Measurements from ENCODE around the gene FEV.
A peak's percentile ranks its signal among the peaks of the same experiment; 100 is the strongest.

The FEV gene

DNA sequence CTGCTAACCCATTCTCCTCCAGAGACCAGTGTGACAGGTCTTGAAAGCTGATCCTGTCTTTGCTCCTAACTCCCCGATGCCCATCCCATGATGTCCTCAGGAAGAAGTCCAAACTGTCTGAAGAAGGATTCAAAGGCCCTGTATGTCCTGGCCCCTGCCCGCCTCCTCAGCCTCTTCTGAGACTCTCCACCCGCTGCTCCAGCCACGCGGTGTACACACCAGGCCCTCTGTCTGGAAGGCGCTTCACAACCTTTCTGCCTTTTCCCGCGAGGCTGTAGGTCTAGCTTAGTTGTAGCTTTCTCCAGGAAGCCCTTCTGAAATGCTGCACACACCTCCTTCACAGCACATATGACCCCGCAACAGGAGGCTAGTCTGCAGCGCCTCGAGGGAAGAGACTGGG, 31.7 kb upstream of the FEV start:
- DNase-seq, result no peak

DNA sequence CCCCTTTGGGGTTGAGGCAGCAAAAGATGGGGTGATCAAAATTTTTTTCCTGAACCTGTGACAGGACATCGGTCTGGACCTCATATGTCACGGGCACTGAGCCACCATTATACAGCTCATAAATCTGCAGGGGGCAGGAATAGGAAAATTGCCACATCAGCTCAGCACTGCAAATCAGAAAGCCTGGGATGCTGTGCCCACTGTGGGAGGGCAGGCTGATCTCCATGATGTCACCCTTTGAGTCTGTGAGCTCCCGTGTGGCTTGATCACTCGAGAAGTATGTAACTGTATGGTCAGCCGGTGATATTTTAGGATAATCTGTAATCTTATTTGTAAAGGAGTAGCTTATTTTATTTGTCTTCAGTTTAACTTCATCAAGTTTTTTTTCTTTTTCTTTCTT, 25.9 kb upstream of the FEV start:
- DNase-seq, result no peak

DNA sequence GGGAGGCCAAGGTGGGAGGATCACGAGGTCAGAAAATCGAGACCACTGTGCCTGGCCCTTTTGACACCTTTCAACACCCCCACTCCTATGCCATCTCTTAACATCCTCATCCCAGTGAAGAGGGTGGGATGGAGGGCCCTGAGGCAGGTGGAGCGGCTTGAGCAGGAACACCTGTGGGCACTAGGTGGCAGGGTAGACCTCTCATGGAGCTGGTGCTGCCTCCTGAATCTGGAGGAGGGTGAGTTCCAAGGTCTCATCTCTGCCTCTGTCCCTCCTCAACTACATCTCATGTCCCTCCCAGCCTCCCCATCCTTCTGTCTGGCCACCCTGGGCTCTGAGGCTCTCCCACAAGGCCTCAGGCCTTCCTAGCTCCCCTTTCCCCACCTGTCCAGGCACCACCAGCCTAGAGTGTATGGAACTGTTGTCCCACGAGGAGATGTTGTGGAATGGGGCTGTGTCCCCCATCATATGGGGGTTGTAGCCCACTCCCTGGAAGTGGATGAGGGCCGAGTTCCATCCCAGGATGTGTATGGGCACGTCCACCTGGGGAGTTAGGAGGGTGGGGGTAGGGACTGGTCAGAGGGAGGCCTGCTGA, 25.3 kb upstream of the FEV start:
- DNase-seq, result peak; percentile 23

DNA sequence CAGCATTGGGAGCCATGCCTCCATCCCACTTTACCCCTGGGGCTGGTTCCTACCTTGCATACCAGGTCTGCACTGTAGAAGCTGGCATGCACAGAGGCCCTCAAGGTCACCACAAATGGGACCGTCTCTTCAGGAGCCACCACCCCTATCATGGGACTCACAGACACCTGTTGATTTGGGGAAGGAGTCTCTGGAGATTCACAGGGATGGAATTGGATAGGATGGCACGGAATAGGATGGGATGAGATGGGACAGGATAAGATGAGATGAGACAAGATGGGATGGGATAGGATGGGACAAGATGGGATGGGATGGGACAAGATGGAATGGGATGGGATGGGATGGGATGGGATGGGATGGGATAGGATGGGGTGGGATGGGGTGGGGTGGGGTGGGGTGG, 24.3 kb upstream of the FEV start:
- DNase-seq, result no peak

DNA sequence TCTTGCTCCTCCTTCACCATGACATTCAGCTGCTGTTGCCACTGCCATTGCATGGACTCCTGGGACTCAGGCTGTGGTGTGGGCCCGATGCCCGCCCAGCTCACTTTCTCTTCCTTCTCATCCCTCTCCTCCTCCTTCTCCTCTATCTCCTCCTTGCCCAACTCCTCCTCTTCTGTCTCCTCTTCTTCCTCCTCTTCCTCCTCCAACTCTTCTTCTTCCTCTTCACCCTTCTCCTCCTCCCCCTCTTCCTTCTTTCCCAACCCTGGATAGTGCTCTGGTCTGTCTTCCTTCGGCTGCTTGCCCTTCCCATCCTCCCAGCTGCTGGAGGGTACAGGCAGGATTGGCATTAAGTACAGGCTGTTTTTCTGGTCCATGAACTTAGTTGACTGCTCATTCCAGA, 19.0 kb upstream of the FEV start:
- DNase-seq, result no peak

DNA sequence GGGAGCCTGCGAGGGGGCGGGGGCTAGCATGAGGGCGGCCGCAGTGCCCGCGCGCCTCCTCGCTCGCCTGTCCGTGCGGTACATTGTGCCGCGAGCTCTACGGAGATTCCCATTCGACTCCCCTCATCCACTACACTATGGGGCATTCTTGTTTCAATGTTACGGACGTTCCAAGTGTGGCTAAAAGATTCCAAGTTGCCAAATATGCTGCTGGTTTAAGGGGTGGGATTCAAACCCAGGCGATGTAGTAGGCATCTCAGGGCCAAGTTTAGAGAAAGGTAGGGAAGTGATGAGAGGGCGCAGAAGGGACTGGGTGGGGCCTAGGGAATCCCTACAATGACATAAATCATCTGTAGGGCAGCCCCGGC, 18.3 kb upstream of the FEV start:
- DNase-seq, result no peak

DNA sequence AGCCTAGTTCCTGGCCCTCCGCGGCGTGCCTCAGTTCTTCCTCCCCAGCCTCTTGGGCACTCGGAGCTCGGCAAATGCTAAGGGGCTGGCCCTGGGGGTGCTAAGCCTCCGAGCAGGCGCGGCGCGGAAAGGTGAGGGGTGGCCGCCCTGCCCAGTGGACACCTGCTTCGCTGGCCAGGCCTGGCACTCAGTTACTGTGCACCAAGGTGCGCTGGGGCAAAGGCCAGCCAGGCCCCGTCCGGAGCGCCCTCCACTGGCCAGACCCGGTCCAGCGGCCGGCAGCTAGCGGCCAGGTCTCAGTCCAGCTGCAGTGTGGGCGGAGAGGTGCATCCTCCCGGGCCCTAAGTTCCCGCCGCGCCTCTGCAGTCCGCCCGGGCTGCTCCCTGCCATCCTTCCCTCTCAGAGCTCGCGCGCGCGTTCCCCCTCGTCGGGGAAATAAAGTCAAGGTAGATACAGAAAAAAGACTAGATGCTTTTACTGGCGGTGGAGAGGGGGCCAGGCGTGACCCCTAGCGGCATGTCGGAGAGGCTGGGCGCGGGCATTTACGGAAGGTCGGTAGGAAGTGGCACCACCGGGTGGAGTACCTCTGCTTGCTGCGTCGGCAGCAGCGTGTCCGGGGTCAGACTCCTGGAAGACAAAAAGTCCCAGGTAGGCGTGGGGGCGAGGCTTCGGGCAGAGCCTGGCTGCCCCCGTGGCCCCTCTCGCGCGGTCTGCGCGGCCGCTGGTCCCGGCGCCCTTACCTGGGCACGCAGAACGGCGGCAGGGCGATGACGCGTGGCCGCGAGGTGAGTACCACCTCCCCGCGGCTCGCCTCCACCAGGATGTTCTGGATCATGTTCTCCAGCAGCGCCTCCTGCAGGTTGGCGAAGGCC, 17.6 kb upstream of the FEV start:
- peak; percentile 43 for DNase-seq

DNA sequence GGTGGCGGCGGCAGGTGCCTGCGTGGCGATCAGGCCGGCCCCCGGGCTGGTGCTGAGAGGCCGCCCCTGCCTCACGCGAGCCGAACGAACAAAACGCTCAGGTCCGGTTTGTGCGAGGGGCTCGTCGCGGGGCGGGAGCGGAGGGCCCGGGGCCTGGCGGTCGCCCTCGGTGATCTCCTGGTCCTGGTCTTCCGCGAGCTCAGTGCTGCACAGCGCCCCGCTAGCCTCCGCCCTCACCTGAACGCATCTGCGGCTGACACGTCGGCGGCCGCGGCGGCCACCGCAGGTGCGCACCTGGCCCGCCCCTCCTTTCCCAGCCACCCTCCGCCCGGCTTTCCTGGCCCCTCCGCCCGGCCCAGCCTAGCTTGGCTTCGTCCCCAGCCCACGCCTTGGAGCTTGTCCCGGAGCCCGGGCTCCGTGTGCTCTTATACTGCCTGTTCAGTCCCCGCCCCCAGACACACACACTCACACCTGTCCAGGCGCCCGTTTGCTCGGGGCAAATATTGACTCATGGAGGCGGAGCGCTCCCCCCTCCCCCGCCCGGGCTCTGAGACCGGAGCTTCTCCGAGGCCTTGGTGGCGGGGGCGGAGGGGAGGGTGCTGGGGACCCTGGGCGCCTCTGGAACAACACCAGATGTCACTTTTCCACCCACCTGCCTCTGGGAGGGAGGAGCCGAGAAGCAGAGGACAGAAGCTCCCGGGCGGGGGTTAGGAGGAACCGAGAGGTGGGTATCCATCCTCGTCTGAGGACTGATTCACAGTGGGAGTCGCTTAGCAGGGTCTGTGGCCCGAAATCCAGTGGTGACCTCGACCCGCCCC, 16.8 kb upstream of the FEV start:
- DNase-seq, result no peak

DNA sequence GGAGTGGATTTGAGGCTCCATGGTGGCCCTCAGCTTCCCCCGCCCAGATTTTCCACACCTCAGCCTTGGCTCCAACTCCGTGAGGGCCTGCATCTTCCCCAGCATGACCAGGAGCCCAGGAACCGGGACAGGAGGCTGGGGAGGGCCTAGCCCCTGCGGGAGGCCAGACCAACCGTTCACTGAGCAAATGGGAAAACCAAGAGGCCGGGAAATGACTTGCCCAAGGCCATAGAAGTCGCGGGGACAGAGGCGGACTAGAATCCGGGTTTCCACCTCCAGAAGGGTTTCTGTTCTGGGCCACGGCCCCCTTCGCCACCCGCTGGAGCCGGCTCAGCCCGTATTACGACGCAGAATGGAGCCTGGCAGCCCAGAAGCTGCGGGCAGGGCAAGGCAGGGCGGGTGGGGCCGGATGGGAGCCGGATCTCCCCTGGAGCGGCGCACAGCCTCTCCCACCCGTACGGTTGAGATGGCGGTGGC, 16.2 kb upstream of the FEV start:
- DNase-seq, result no peak

DNA sequence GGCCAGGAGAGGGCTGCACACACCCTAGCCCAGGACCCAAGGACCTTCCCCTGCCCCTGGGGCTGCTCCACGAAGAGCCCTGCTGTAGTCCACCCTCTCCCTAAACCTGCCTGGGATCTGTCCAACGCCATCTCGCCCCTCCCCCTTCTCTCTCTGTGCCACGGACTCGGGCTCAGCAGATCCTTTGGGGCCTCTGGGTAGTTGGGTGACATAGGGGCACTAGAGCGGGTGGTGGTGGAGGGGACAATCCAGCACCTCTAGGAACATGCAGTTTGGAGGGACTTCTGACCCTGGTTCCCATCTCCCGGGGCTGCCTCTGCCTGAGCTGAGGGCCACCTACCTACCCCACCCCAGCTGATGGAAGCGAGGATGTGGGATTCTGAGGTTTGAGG, 15.6 kb upstream of the FEV start:
- DNase-seq, result no peak

DNA sequence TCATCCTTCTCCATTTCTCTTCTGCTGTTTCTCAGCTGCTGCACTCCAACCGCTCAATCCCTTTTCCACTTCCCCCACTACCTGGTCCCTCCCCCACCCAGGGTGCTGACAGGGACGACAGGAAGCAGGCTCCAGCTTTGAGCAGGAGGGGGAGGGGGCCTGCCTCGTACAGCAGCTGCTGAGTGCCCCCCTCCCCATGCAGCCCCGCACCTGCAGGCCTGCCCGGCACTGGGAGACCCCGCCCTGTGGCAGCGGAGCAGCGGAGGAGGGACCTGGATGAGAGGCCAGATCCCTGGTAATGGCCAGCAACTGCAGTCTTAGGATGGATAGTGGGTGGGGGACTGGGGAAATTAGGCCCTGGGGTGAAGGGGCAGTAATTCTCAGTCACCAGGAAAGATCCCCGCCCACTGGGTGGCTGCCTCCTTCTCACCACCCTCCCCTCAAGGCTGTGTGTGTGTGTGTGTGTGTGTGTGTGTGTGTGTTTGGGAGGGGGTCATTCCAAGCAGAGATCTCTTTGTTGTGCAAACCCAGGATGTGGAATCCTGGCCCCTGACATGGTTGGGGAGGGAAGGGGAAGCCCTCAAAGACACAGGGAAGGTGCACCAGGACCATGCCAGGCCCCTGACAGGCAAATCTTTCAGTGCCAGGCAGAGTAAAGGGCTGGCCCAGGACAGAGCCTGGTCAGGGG, 15.0 kb upstream of the FEV start:
- DNase-seq, result no peak

DNA sequence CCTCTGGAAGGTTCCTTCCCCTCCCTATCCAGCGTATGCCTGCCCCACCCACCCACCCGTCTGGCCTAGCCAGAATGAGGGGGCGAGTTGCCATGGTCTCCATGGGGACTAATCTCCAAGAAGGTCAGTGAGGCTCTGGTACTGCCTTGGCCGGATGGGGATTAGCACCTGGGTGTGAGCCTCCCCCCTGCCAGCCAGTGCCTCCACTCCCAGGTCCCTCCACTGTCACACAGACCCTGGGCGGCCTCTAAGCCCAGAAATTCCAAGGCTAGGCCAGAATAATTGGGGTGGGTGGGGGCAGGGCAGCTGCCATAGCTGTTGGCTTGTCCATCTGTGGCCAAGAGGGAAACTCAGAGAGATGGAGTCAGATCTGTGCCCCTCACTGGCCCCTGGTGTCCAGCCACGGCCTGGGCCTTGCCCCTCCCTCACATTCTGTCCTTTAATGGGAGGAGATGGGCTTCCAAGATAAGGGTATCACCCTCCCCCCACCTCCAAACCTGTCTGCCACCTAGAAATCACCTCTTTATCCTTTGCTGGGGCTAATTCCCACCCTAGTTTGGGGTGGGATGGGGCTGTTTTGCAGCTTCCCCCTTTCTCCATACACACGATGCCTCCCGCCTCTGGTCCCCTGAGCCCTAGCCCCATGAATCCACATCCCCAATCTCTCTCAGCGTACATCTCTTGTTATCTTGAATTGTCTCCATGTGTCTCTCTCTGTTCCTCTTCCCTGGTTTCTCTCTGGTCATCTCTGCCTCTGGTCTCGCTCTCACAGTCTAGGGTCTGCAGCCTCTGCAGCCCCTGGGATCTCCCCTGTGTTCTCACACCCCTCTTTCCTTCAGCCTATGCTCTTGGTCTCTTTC, 14.3 kb upstream of the FEV start:
- DNase-seq, result no peak

DNA sequence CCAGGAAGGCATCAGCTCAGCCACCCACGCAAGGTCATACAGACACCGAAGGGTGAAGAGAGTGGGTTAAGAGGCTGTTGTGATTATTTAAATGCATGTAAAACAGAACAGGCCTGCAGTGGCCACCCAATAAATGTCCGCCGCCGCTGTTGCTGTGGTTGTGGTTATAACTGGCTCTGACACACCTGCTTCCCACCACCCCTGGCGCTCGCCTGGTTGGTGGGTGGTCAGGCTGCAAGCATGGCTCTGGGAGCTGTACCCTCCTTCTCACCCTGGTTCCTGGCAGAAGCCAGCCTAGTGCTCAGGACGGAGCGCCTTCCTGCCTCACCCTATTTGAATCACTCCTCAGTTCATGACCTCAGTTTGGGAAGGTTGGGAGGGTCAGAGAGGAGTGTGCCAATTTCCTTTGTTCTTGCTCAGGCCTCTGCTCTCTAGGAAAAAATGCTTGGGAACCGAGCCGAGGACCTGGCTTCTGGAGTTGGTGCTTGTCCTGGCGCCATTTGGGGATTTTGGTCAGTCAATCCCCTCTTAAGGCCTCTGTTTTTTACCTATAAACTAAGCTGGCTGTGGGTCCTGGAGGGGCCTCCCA, 13.5 kb upstream of the FEV start:
- no peak for DNase-seq

DNA sequence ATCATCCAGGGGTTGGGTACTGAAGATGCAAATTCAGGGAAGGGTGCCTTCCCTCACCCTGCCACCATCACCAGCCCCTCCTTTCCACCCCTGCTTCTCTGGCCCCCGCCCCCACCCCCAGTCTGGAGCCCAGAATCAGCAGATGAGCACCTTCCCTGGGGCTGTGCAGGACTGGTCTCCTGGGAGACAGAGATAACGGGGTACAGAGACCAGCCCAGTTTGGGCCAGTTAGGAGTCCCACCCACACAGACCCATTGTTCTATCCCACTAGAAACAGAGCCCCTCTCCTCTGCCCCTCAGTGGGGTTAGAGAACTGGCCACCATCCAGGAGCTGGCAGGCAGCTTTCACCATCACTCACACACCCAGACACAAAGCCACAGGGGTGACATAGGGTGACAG, 12.7 kb upstream of the FEV start:
- no peak for DNase-seq

DNA sequence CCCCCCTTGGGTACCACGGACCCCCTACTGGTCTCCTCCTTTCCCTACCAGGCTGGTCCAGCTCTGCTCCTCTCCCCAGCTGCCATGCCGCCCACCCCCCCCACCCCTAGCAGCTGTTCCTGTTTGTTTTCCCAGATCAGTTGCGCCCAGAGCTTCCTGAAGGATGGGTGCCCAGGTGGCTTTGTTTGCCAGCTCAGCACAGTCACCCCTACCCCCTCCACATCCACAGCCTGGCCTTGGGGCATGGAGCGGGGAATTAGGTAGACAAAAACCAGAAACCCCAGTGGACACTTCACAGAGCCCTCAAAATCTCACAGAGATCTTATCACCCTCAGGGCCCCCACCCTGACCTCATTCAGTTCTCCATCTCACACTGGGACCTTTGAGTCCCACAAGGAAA, 12.0 kb upstream of the FEV start:
- DNase-seq, result no peak

DNA sequence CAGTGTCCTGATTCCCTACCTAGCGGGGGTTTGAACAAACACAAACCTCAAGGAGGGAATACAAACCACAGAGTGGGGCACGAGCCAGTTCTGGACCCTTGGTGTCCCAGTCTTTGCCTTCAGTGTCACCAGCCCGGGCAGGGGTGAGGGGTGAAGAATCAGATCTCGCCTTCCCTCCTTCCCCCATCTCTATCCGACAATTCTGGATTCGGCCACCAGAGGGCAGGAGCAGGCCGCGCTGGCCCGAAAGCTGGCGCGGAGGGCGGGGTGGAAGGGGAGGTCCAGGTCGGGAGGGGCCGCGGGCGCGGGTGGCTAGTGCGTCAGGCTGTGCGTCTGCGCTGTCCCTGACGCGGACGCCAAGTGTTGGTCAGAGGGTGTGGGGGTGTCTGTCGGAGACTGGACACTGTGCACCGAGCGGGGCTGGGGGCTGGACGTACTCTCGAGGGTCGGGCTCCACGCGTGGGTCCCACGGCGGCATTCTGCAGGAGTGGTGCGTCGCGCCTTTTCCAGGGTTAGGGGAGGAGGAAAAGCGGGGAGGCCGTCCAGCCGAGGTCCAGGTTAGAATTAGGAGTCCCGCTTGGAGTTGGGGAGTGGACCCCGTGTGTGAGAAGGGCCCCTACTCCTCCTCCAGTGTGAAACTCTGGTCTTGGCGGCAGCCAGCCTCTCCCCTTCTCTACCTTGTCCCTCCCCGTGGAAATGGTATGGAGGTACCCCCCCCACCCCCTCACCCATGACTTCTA, 11.2 kb upstream of the FEV start:
- DNase-seq, result peak; percentile 80

DNA sequence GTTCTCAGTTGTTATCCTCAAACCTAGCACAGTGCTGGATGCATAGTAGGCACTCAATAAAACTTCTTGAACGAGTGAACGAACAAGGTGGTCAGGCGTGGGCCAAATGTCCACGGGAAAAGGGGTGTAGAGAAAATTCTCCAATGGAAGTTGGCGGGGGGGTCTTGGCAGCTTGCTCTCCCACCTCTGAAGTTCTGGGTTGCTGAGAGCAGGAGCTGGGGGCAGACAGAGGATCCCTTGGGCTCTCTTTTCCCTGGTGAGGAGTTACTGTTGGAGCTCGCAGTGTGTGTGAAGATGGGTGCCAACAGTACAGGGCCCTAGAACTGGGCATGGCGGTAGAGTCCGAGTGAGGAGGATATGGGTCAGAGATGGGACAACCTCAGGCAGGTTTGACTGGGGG, 10.6 kb upstream of the FEV start:
- DNase-seq, result no peak

DNA sequence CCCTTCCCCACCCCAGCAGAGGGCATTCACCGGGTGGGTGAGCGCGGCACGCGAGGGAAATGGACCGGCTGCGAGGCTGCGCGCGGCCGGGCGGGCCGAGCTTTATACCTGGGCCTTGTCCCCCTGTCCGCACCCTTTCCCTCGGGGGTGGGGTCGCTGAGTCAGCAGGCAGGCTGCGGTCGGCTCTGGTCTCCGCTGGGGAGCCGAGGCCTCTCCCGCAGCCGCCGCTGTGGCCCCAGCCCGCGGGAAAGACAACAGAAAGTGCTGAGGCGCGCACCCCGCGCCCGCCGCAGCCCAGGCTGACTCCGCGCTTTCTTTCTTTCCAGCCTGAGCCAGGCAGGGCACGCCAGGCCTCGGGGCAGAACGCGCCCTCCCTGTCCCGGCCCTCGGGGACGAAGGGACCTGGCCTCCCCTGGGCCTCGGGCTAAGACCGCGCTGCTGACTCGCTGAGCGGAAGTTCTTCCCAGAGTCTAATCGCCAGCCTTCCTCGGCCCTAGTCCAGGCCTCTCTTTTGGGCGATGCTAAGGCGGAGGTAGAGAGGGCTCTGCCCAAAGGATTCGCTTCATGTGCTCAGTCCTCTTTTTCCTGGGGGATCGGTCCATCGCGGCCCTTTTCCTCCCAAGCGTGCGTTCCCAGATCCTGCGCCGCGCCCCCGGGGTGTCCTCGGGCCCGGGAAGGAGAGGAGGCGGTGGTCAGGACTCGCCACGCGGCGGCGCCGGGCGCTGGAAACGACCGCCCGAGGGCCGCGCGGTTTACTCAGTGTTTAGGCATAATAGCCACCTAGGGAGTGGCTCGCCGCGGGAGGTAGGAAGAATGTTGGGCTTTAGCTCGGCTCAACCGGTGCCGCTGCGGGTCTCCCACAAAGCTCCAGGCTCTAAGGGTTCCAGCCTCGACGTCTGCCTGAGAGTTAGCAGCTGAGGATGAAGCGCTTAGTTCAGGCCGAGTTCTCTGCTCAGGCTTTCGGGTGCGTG, 8.6 kb upstream of the FEV start, which contains the start of gene CRYBA2:
TSS of gene CRYBA2 (minus strand) at position 78 of the 971 bp plus-strand sequence. CDS start 246 bp downstream, outside the sequence.
- DNase-seq, result no peak

DNA sequence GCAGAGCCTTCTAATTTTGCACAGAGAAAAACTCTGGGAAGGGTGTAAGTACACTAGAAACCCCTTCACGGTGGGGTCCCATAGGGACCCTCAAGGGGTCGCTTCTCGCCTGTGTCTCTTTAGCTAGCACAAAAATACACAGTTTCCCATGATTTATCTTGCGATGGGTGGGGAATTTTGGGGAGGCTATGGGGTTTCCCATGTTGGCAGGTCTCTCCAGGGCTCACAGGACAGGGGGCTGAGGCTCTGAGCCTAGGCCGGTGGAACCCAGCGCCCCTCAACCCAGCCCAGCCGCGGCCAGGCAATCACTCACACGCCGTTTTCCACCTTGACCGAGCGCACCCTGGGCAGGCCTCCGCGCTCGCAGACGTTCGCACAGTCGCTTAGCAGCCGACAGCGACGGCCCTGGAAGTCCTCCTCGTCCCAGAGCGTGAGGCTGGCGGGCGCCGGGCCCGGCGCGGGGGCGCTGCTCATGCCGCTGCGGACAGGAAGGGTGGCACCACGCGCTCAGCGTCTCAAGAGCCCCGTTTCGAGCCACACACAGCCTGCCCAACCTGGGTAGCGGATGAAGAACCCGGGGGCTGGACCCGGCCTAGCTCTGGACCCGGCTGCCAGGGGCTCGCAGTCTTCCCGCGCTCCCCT, 7.8 kb upstream of the FEV start:
- no peak for DNase-seq

Measured in CD4-positive, alpha-beta T cell treated with Interleukin-12 subunit alpha and Interleukin-12 subunit beta, for 1 hour (primary cell).